GM19238 (cell line): Measurements from ENCODE around the gene LOC128125822.
"Not testable (repeated sequence)": the region's sequence is repeated elsewhere in the genome, so short reads cannot be mapped to it uniquely, and the experiment has no call there.

Experiments used
- DNase-seq: peaks from one replicate; pipeline ENCODE4 v3.0.0; 2011; ENCODE audit warnings: low spot score; ENCODE audit not compliant: insufficient read length

Gene LOC128125822

GRCh38 chr6:63581355-63582013 lies 9.2 kb downstream of the LOC128125822 start:
- no peak for DNase-seq

GRCh38 chr6:63582579-63583231 lies 10.4 kb downstream of the LOC128125822 start:
- DNase-seq = no peak

GRCh38 chr6:63584125-63584514 lies 11.8 kb downstream of the LOC128125822 start:
- no peak for DNase-seq

DNA sequence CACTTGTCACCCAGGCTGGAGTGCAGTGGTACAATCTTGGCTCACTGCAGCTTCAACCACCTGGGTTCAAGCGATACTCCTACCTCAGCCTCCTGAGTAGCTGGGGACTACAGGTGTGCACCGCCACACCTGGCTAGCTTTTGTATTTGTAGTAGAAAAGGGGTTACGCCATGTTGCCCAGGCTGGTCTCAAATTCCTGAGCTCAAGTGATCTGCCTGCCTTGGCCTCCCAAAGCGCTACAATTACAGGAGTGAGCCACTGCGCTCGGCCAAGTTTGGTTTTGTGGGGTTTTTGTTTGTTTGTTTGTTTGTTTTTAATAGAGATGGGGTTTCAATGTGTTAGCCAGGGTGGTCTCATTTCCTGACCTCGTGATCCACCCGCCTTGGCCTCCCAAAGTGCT lies 12.3 kb downstream of the LOC128125822 start:
- no peak for DNase-seq

- DNase-seq = not testable (repeated sequence)
Observed at GRCh38 chr6:63585652-63586051, 13.4 kb downstream of the LOC128125822 start.

- DNase-seq = no peak
Observed at GRCh38 chr6:63589952-63590411, 17.7 kb downstream of the LOC128125822 start.

- no peak for DNase-seq
Observed at GRCh38 chr6:63592886-63593285, 20.6 kb downstream of the LOC128125822 start.

GRCh38 chr6:63597141-63598048 lies 25.1 kb downstream of the LOC128125822 start:
- DNase-seq = no peak

- DNase-seq = peak; percentile 57
Observed at GRCh38 chr6:63598049-63599036, 26.1 kb downstream of the LOC128125822 start.

DNA sequence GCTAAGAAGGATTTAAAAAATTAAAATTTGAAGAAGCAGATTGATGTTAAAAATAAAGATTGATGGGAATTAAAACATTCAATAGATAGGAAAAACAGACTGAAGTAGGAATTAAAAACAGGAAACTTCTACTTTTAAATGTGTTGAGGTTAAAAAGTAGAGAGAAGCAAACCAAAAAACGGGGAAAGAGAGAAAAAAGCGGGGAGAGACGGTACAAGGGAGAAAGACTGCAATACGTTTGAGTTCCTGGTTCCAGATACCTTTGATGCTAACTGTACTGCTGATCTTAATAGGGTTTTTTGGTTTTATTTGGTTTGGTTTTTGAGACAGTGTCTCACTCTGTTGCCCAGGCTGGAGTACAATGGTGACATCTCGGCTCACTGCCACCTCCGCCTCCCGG lies 27.0 kb downstream of the LOC128125822 start:
- DNase-seq = no peak

GRCh38 chr6:63600136-63600535 lies 27.9 kb downstream of the LOC128125822 start:
- no peak for DNase-seq

DNA sequence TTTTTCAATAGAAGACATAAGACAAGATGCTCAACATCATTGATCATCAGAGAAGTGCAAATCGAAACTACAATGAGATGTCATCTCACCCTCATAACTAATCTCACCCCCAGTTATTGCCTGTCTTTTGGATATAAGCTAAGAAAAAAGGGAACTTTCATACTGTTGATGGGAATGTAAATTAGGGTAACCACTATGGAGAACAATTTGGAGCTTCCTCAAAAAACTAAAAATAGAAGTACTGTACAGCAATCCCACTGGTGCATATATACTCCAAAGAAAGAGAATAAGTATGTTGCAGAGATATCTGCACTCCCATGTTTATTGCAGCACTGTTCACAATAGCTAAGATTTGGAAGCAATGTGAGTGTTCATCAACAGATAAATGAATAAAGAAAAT lies 37.0 kb downstream of the LOC128125822 start:
- DNase-seq = no peak

DNA sequence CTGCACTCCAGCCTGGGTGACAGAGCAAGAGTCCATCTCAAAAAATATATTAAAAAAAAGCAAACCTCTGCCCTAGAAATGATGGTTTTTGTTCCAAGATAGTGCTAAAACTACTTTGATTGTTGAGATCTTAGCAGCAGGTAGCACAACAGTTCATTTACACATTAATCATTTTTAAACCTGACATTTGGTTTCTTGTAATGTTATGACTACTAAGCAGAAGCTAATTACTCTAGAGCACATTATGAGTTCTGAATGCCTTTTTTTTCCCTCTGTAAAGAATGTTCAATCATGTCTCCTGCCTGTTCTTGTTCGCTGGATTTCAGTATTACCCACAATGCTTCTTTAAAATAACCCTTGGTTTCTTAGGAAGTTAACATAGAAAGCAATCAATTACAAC lies 38.7 kb downstream of the LOC128125822 start:
- no peak for DNase-seq

DNA sequence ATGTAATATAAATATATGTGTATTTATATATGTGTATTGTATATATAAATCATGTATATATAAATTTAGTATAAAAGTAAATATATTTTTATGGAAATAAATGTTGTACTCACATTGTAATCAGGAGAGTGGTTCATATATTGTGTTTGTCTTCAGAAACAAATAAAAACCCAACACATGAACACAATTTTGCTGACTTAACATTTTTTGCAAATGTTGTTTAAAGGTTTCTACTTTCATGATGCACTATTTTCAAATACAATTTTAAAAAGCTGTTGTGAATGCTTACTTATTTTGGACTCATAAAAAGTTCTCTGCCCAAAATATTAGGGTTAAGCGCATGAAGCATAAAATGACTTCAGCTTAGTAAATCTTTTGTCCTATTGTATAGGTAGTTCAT lies 39.3 kb downstream of the LOC128125822 start:
- DNase-seq = no peak

DNA sequence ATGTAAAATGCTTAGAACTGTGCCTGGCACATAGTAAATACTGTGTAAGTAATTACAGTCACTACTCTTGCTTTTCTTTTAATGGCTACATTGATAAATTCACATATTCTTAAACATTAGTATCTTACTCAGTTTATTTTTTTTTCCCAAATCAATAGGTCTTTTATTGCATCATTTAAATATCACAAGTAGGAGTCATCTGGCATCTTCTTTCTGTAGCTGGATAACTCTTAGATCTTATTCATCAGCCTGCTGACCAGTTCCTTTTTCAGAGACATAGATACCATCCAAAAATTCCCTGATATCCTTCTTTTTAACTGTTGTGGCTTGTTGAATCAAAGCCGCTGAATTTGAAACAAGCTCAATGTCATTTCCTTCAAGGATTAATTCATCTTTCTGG lies 43.3 kb downstream of the LOC128125822 start:
- DNase-seq = no peak
